ENCODE data around the gene GAK.

Gene GAK

GRCh38 chr4:866761-867390 lies 65.2 kb downstream of the GAK start:
- Histone ChIP-seq H3K4me1 (ENCODE audit: control insufficient read depth, insufficient read depth, low read length) (no peaks in the 10 kb centered on the region), H3K9ac (ENCODE audit: low read length in 2 of 2) (no peak overlapping the region), H3K27ac (ENCODE audit: low read length) (no peak overlapping the region), H3K36me3 (ENCODE audit: control insufficient read depth in 2 of 2, insufficient read depth in 2 of 2, low read length in 2 of 2) (peaks cover 36 to 55% of the 10 kb centered on the region in 2 donors), H3K27me3 (ENCODE audit: control insufficient read depth in 1 of 2, insufficient read depth in 2 of 2, low read length in 2 of 2) (no peaks in the 10 kb centered on the region), H3K4me3 (ENCODE audit: low read length in 2 of 2) (no peak overlapping the region), H3K9me3 (ENCODE audit: control insufficient read depth in 2 of 2, low read length in 2 of 2) (no peaks in the 10 kb centered on the region)

- no peak overlapping the region for H3K27ac ChIP-seq (ENCODE audit: low read length)
- H3K4me1 ChIP-seq (ENCODE audit: control insufficient read depth, insufficient read depth, low read length), result no peaks in the 10 kb centered on the region
- peaks cover 40 to 59% of the 10 kb centered on the region in 2 donors for H3K36me3 ChIP-seq (ENCODE audit: control insufficient read depth in 2 of 2, insufficient read depth in 2 of 2, low read length in 2 of 2)
- no peak overlapping the region for H3K4me3 ChIP-seq (ENCODE audit: low read length in 2 of 2)
- no peak overlapping the region for H3K9ac ChIP-seq (ENCODE audit: low read length in 2 of 2)
- no peaks in the 10 kb centered on the region for H3K9me3 ChIP-seq (ENCODE audit: control insufficient read depth in 2 of 2, low read length in 2 of 2)
- no peaks in the 10 kb centered on the region for H3K27me3 ChIP-seq (ENCODE audit: control insufficient read depth in 1 of 2, insufficient read depth in 2 of 2, low read length in 2 of 2)
These were observed 65.9 kb downstream of the GAK start for GRCh38 chr4:866068-866760.

- no peaks in the 10 kb centered on the region for H3K27me3 ChIP-seq (ENCODE audit: control insufficient read depth in 1 of 2, insufficient read depth in 2 of 2, low read length in 2 of 2)
- no peak overlapping the region for H3K9ac ChIP-seq (ENCODE audit: low read length in 2 of 2)
- no peak overlapping the region for H3K4me3 ChIP-seq (ENCODE audit: low read length in 2 of 2)
- no peaks in the 10 kb centered on the region for H3K9me3 ChIP-seq (ENCODE audit: control insufficient read depth in 2 of 2, low read length in 2 of 2)
- H3K36me3 ChIP-seq (ENCODE audit: control insufficient read depth in 2 of 2, insufficient read depth in 2 of 2, low read length in 2 of 2), result peaks cover 45 to 65% of the 10 kb centered on the region in 2 donors
- no peak overlapping the region for H3K27ac ChIP-seq (ENCODE audit: low read length)
- no peaks in the 10 kb centered on the region for H3K4me1 ChIP-seq (ENCODE audit: control insufficient read depth, insufficient read depth, low read length)
These were observed 66.5 kb downstream of the GAK start for GRCh38 chr4:865572-865971.

- Histone ChIP-seq H3K9ac (ENCODE audit: low read length in 2 of 2) (no peak overlapping the region), H3K27ac (ENCODE audit: low read length) (no peak overlapping the region), H3K4me1 (ENCODE audit: control insufficient read depth, insufficient read depth, low read length) (no peaks in the 10 kb centered on the region), H3K36me3 (ENCODE audit: control insufficient read depth in 2 of 2, insufficient read depth in 2 of 2, low read length in 2 of 2) (peaks cover 43 to 64% of the 10 kb centered on the region in 2 donors), H3K9me3 (ENCODE audit: control insufficient read depth in 2 of 2, low read length in 2 of 2) (no peaks in the 10 kb centered on the region), H3K4me3 (ENCODE audit: low read length in 2 of 2) (no peak overlapping the region), H3K27me3 (ENCODE audit: control insufficient read depth in 1 of 2, insufficient read depth in 2 of 2, low read length in 2 of 2) (no peaks in the 10 kb centered on the region)
These were observed 67.0 kb downstream of the GAK start for GRCh38 chr4:865121-865465.

- Histone ChIP-seq H3K27me3 (ENCODE audit: control insufficient read depth in 1 of 2, insufficient read depth in 2 of 2, low read length in 2 of 2) (no peaks in the 10 kb centered on the region), H3K9ac (ENCODE audit: low read length in 2 of 2) (no peak overlapping the region), H3K4me1 (ENCODE audit: control insufficient read depth, insufficient read depth, low read length) (no peaks in the 10 kb centered on the region), H3K36me3 (ENCODE audit: control insufficient read depth in 2 of 2, insufficient read depth in 2 of 2, low read length in 2 of 2) (peaks cover 38 to 62% of the 10 kb centered on the region in 2 donors), H3K27ac (ENCODE audit: low read length) (no peak overlapping the region), H3K9me3 (ENCODE audit: control insufficient read depth in 2 of 2, low read length in 2 of 2) (no peaks in the 10 kb centered on the region), H3K4me3 (ENCODE audit: low read length in 2 of 2) (no peak overlapping the region)
These were observed 67.5 kb downstream of the GAK start for GRCh38 chr4:864456-865120.

- Histone ChIP-seq H3K9ac (ENCODE audit: low read length in 2 of 2) (no peak overlapping the region), H3K36me3 (ENCODE audit: control insufficient read depth in 2 of 2, insufficient read depth in 2 of 2, low read length in 2 of 2) (peaks cover 31 to 63% of the 10 kb centered on the region in 2 donors), H3K27me3 (ENCODE audit: control insufficient read depth in 1 of 2, insufficient read depth in 2 of 2, low read length in 2 of 2) (no peaks in the 10 kb centered on the region), H3K4me1 (ENCODE audit: control insufficient read depth, insufficient read depth, low read length) (no peaks in the 10 kb centered on the region), H3K4me3 (ENCODE audit: low read length in 2 of 2) (no peak overlapping the region), H3K9me3 (ENCODE audit: control insufficient read depth in 2 of 2, low read length in 2 of 2) (no peaks in the 10 kb centered on the region), H3K27ac (ENCODE audit: low read length) (no peak overlapping the region)
These were observed 71.6 kb downstream of the GAK start for GRCh38 chr4:860561-860960.

GRCh38 chr4:859496-859895 lies 72.6 kb downstream of the GAK start:
- Histone ChIP-seq H3K27ac (ENCODE audit: low read length) (no peak overlapping the region), H3K9ac (ENCODE audit: low read length in 2 of 2) (no peak overlapping the region), H3K9me3 (ENCODE audit: control insufficient read depth in 2 of 2, low read length in 2 of 2) (no peaks in the 10 kb centered on the region), H3K4me1 (ENCODE audit: control insufficient read depth, insufficient read depth, low read length) (no peaks in the 10 kb centered on the region), H3K36me3 (ENCODE audit: control insufficient read depth in 2 of 2, insufficient read depth in 2 of 2, low read length in 2 of 2) (peaks cover 31 to 57% of the 10 kb centered on the region in 2 donors), H3K4me3 (ENCODE audit: low read length in 2 of 2) (no peak overlapping the region), H3K27me3 (ENCODE audit: control insufficient read depth in 1 of 2, insufficient read depth in 2 of 2, low read length in 2 of 2) (no peaks in the 10 kb centered on the region)

- no peak overlapping the region for H3K27ac ChIP-seq (ENCODE audit: low read length)
- no peak overlapping the region for H3K4me3 ChIP-seq (ENCODE audit: low read length in 2 of 2)
- peaks cover 28 to 52% of the 10 kb centered on the region in 2 donors for H3K36me3 ChIP-seq (ENCODE audit: control insufficient read depth in 2 of 2, insufficient read depth in 2 of 2, low read length in 2 of 2)
- H3K9me3 ChIP-seq (ENCODE audit: control insufficient read depth in 2 of 2, low read length in 2 of 2), result no peaks in the 10 kb centered on the region
- H3K27me3 ChIP-seq (ENCODE audit: control insufficient read depth in 1 of 2, insufficient read depth in 2 of 2, low read length in 2 of 2), result no peaks in the 10 kb centered on the region
- H3K4me1 ChIP-seq (ENCODE audit: control insufficient read depth, insufficient read depth, low read length), result no peaks in the 10 kb centered on the region
- no peak overlapping the region for H3K9ac ChIP-seq (ENCODE audit: low read length in 2 of 2)
These were observed 73.2 kb downstream of the GAK start for GRCh38 chr4:858831-859451.

GRCh38 chr4:858041-858481 lies 74.1 kb downstream of the GAK start:
- no peak overlapping the region for H3K4me3 ChIP-seq (ENCODE audit: low read length in 2 of 2)
- peaks cover 28 to 46% of the 10 kb centered on the region in 2 donors for H3K36me3 ChIP-seq (ENCODE audit: control insufficient read depth in 2 of 2, insufficient read depth in 2 of 2, low read length in 2 of 2)
- no peaks in the 10 kb centered on the region for H3K27me3 ChIP-seq (ENCODE audit: control insufficient read depth in 1 of 2, insufficient read depth in 2 of 2, low read length in 2 of 2)

GRCh38 chr4:857461-857860 lies 74.7 kb downstream of the GAK start:
- H3K27ac ChIP-seq (ENCODE audit: low read length), result no peak overlapping the region
- H3K4me3 ChIP-seq (ENCODE audit: low read length in 2 of 2), result no peak overlapping the region

More at GRCh38 chr4:858041-858481, 74.1 kb downstream of the GAK start:
- Histone ChIP-seq H3K9me3 (ENCODE audit: control insufficient read depth in 2 of 2, low read length in 2 of 2) (no peaks in the 10 kb centered on the region), H3K9ac (ENCODE audit: low read length in 2 of 2) (no peak overlapping the region), H3K4me1 (ENCODE audit: control insufficient read depth, insufficient read depth, low read length) (no peaks in the 10 kb centered on the region), H3K27ac (ENCODE audit: low read length) (no peak overlapping the region)

More at GRCh38 chr4:857461-857860, 74.7 kb downstream of the GAK start:
- Histone ChIP-seq H3K27me3 (ENCODE audit: control insufficient read depth in 1 of 2, insufficient read depth in 2 of 2, low read length in 2 of 2) (no peaks in the 10 kb centered on the region), H3K9me3 (ENCODE audit: control insufficient read depth in 2 of 2, low read length in 2 of 2) (no peaks in the 10 kb centered on the region), H3K4me1 (ENCODE audit: control insufficient read depth, insufficient read depth, low read length) (no peaks in the 10 kb centered on the region), H3K9ac (ENCODE audit: low read length in 2 of 2) (no peak overlapping the region), H3K36me3 (ENCODE audit: control insufficient read depth in 2 of 2, insufficient read depth in 2 of 2, low read length in 2 of 2) (peaks cover 26 to 40% of the 10 kb centered on the region in 2 donors)
